Measurements from ENCODE around the gene LEMD2.

GRCh38 chr6:33783781-33784520 lies 5.0 kb downstream of the LEMD2 start:
- TF ChIP-seq CTCF (IDR thresholded peaks at IDR 0.05) (no peak), POLR2A (IDR thresholded peaks at IDR 0.05) (no peak)

Data from heart left ventricle (tissue), 13 donors.